Right atrium auricular region (tissue), 2 donors: ENCODE data around the gene ASCC3. TPM values are rescaled to one million over a fixed set of nuclear protein-coding genes. Genes with fewer than 3 reads are reported as not detected.

Source experiments
- DNase-seq: peaks from one replicate; pipeline ENCODE4 v3.0.0-alpha.2; 2019; ENCODE audit warnings: low spot score
- H3K27ac ChIP-seq, 2 donors: fragments of 200-600 bp; sonication (generic); 1 replicate in 1 of 2; 2 replicates in 1 of 2; pipeline ENCODE4 v1.5.1; 2016 to 2019
- H3K27me3 ChIP-seq, 2 donors: fragments of 200-600 bp; sonication (generic); one replicate each; pipeline versions ENCODE4 v1.5.1 to v1.6.0; 2017 to 2019
- H3K36me3 ChIP-seq: fragments of 200-600 bp; sonication (generic); one replicate; pipeline ENCODE4 v1.5.1; 2016
- H3K4me1 ChIP-seq, 2 donors: fragments of 200-600 bp; sonication (generic); one replicate each; pipeline versions ENCODE4 v1.5.1 to v1.6.0; 2017 to 2019
- H3K4me3 ChIP-seq, 2 donors: fragments of 200-600 bp; sonication (generic); 1 replicate in 1 of 2; 2 replicates in 1 of 2; pipeline ENCODE4 v1.5.1; 2017 to 2019; ENCODE audit warnings: mild to moderate bottlenecking in 1 of 2, moderate library complexity in 1 of 2
- H3K9me3 ChIP-seq, 2 donors: fragments of 200-600 bp; sonication (generic); one replicate each; pipeline ENCODE4 v1.5.1; 2019
- total RNA-seq, 2 donors: library from RNA; depleted of rRNA; stranded (reverse); fragments of >200 nt; gene quantifications; one replicate each; pipeline ENCODE4 v1.1.0, GENCODE V29; 2016
- TF ChIP-seq, protein P1 (sequence below), 2 donors: fragments of 200-600 bp; sonication (generic); IDR thresholded peaks; one replicate each; pipeline ENCODE4 v1.5.1; 2019; ENCODE audit warnings: antibody characterized with exemption in 2 of 2

Gene ASCC3
- total RNA-seq, 2 donors from 2014 or later = 18.7 to 20.0 TPM

DNA sequence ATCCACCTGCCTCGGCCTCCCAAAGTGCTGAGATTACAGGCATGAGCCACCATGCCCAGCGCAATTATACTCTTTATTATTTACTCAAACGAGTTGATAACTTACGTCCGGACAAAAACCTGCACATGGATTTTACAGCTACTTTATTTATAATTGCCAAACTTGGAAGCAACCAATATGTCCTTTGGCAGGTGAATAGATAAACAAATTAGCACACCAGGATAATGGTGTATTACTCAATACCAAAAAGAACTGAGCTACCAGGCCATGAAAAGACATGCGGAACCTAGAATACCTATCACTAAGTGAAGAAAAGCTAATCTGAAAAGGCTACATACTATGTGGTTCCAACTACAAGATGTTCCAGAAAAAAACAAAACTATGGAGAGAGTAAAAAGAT, 168.1 kb downstream of the ASCC3 start:
- H3K27me3 ChIP-seq = no peaks in the 10 kb centered on the region
- H3K9me3 ChIP-seq = no peaks in the 10 kb centered on the region
- H3K4me3 ChIP-seq = no peak overlapping the region
- DNase-seq = no peak
- H3K36me3 ChIP-seq = no peaks in the 10 kb centered on the region
- no peak overlapping the region for H3K27ac ChIP-seq
- TF ChIP-seq, protein P1, sequence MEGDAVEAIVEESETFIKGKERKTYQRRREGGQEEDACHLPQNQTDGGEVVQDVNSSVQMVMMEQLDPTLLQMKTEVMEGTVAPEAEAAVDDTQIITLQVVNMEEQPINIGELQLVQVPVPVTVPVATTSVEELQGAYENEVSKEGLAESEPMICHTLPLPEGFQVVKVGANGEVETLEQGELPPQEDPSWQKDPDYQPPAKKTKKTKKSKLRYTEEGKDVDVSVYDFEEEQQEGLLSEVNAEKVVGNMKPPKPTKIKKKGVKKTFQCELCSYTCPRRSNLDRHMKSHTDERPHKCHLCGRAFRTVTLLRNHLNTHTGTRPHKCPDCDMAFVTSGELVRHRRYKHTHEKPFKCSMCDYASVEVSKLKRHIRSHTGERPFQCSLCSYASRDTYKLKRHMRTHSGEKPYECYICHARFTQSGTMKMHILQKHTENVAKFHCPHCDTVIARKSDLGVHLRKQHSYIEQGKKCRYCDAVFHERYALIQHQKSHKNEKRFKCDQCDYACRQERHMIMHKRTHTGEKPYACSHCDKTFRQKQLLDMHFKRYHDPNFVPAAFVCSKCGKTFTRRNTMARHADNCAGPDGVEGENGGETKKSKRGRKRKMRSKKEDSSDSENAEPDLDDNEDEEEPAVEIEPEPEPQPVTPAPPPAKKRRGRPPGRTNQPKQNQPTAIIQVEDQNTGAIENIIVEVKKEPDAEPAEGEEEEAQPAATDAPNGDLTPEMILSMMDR (IDR thresholded peaks at IDR 0.05) = no peak
- no peaks in the 10 kb centered on the region for H3K4me1 ChIP-seq

DNA sequence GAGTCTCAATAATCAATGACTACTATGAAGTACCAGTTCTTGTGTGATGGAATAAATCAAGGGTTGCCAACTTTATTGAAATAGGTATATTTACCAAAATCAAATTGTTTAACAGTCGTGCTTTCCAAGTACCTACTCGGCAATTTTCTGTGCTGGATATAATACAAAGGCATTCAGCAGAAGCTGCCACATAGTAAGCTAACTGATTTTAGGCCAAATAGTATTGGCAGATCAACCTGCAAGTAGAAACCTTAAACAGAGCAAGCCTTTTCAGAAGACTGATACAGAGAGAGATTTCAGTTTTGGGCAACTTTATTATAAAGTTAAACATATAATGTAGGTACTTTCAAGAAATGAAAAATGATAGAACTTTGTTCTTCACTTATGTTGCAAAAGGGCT, 174.6 kb downstream of the ASCC3 start:
- TF ChIP-seq, protein P1 (IDR thresholded peaks at IDR 0.05) = no peak
- Histone ChIP-seq H3K27me3 (no peaks in the 10 kb centered on the region), H3K4me1 (no peaks in the 10 kb centered on the region), H3K9me3 (no peaks in the 10 kb centered on the region), H3K36me3 (no peaks in the 10 kb centered on the region), H3K4me3 (no peak overlapping the region), H3K27ac (no peak overlapping the region)
- no peak for DNase-seq

DNA sequence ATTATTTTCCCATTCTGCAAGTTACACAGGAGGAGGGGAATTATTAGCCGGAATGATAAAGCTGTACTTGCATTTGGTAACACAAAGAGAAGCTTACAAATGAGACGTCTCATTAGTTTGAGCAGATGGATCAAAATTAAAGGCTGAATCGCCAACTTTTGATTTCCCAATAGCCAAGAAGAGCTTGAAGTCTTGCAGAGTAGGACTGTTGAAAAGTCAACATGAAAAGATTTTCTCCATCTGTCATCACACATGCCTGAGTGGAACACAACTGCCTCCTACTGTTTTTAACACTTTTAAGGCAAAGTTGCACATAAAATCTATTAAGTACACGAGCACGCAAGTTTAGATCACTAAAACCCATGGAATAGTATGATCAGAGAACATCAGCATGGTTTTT, 176.2 kb downstream of the ASCC3 start:
- TF ChIP-seq, protein P1 (IDR thresholded peaks at IDR 0.05) = no peak
- no peak overlapping the region for H3K4me3 ChIP-seq

DNA sequence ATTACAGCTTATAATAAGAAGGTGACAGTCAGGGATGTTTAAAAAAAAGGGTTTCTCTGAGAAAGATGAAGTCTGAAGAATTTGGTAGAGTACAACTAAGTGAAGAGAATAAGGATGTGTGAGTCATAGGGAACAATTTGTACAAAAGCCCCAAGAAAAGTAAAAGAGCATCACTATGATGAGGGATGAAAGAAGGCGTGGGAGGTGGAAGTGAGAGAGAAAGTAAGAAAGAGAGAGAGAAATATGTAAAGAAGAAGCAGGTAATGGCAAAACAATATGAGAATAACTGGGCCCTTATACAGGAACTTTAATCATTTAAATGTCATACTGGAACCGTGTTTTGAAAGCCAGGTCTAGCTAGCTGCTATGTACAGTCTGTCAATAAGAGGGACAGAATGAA, 179.4 kb downstream of the ASCC3 start:
- TF ChIP-seq, protein P1 (IDR thresholded peaks at IDR 0.05) = no peak
- H3K4me1 ChIP-seq = no peaks in the 10 kb centered on the region
- H3K4me3 ChIP-seq = no peak overlapping the region
- H3K27me3 ChIP-seq = no peaks in the 10 kb centered on the region
- H3K9me3 ChIP-seq = no peaks in the 10 kb centered on the region
- H3K27ac ChIP-seq = no peak overlapping the region
- no peak for DNase-seq
- no peaks in the 10 kb centered on the region for H3K36me3 ChIP-seq

More for the DNA sequence above, 176.2 kb downstream of the ASCC3 start:
- Histone ChIP-seq H3K27me3 (no peaks in the 10 kb centered on the region), H3K27ac (no peak overlapping the region), H3K9me3 (no peaks in the 10 kb centered on the region), H3K4me1 (no peaks in the 10 kb centered on the region), H3K36me3 (no peaks in the 10 kb centered on the region)
- DNase-seq = no peak

DNA sequence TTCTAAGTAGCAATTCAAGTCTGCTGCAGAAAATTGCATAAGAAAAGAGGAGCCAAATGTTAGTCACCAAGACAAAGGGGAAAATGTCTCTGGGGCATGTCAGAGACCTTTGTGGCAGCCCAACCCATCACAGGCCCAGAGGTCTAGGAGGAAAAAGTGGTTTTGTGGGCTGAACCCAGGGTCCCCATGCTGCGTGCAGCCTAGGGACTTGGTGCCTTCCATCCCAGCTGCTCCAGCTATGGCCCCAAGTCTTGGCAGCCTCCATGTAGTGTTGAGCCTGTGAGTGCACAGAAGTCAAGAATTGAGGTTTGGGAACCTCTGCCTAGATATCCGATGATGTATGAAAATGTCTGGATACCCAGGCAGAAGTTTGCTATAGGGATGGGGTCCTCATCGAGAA, 181.1 kb downstream of the ASCC3 start:
- no peak overlapping the region for H3K4me3 ChIP-seq
- H3K27ac ChIP-seq = no peak overlapping the region
- no peaks in the 10 kb centered on the region for H3K36me3 ChIP-seq
- TF ChIP-seq, protein P1 (IDR thresholded peaks at IDR 0.05) = no peak
- no peaks in the 10 kb centered on the region for H3K9me3 ChIP-seq
- no peaks in the 10 kb centered on the region for H3K4me1 ChIP-seq
- no peak for DNase-seq
- H3K27me3 ChIP-seq = no peaks in the 10 kb centered on the region

DNA sequence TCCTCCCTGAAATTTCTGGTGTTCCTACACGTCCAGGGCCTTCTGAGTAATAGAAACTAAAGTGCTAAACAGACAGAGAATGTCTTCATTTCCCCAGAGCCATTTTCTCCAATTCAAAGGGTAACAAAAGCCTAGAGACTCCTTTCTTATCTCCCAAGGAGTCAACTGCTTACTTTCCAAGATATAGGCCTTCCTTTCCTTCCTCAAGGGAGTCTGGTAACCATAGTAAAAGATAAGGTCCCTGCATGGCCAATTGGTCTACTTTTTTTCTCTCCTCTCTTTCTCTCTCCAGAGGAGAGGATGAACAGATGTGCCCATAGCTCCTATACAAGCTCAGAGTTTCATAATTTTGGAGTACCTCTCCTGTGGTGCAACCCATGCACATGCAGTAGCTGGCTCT, 185.7 kb downstream of the ASCC3 start:
- no peaks in the 10 kb centered on the region for H3K9me3 ChIP-seq
- TF ChIP-seq, protein P1 (IDR thresholded peaks at IDR 0.05) = no peak

More for the DNA sequence above, 185.7 kb downstream of the ASCC3 start:
- no peaks in the 10 kb centered on the region for H3K4me1 ChIP-seq
- no peak for DNase-seq
- H3K36me3 ChIP-seq = no peaks in the 10 kb centered on the region
- H3K4me3 ChIP-seq = no peak overlapping the region
- H3K27ac ChIP-seq = no peak overlapping the region
- no peaks in the 10 kb centered on the region for H3K27me3 ChIP-seq
